ENCODE results near the gene CCDC30.

DNA sequence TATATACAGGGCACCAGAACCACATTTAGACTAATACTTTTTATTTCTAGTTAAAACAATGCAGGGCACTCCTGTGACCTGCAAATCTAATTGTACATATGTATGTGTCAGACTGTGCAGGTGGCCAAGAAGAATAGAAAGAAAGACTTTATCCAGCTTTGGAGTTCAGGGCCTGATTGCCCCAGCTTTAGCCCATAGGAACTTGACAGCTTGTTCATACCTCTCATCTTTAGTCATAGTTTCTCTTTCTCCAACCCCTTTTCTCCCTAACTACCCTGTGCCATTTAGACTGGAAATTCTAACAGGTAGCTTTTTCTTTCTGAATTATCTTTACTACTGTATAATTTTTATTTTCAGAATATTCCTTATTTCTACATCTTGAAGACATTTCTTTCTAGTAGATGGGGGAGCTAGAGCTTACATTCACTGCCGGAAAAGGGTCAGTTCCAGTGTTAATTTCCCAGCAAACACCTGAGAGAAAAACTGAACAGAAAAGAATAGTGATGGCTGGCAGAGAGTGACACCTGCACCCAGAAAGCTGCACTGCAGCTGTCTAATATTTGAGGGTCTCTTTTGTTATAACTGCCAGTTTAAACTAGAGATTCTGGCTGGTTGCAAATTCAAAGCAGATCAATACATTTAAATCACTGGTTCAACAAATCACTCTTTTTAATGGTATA lies 227.5 kb downstream of the CCDC30 start:
- TF ChIP-seq, protein P1, sequence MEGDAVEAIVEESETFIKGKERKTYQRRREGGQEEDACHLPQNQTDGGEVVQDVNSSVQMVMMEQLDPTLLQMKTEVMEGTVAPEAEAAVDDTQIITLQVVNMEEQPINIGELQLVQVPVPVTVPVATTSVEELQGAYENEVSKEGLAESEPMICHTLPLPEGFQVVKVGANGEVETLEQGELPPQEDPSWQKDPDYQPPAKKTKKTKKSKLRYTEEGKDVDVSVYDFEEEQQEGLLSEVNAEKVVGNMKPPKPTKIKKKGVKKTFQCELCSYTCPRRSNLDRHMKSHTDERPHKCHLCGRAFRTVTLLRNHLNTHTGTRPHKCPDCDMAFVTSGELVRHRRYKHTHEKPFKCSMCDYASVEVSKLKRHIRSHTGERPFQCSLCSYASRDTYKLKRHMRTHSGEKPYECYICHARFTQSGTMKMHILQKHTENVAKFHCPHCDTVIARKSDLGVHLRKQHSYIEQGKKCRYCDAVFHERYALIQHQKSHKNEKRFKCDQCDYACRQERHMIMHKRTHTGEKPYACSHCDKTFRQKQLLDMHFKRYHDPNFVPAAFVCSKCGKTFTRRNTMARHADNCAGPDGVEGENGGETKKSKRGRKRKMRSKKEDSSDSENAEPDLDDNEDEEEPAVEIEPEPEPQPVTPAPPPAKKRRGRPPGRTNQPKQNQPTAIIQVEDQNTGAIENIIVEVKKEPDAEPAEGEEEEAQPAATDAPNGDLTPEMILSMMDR (IDR thresholded peaks at IDR 0.05 in 8 of 11, conservative IDR thresholded peaks at IDR 0.05 in 3 of 11): no peak
- TF ChIP-seq POLR2A (IDR thresholded peaks at IDR 0.05) (no peak), POLR2AphosphoS5 (IDR thresholded peaks at IDR 0.05) (no peak)
